Heart left ventricle (tissue), 13 donors: ENCODE data around the gene CRADD.

Experiments used
- CTCF ChIP-seq, 12 donors: fragments of 200-600 bp; sonication (generic) in 4 of 12; IDR thresholded peaks; one replicate each; pipeline versions ENCODE4 v1.5.0 to v1.8.0; 2018 to 2022; ENCODE audit warnings: antibody characterized with exemption in 12 of 12, mild to moderate bottlenecking in 5 of 12
- POLR2A ChIP-seq, 2 donors: fragments of 450-650 bp; IDR thresholded peaks; one replicate each; pipeline ENCODE4 v1.6.1; 2017; ENCODE audit warnings: antibody characterized with exemption in 2 of 2, mild to moderate bottlenecking in 2 of 2, moderate library complexity in 2 of 2
- donor health status: ischemic (EF 13 %, LVEDD 7.1; RV severe dilation, severe dysfunction).
- donor health status: DM: no; HTN: yes; CAD: no.
- donor health status: DM: no; HTN: no; CAD: no.
- donor health status: ischemic (EF 25% LVEDD 6.9; RV normal size, moderate dysfunction).
- donor health status: ischemic (EF 25% LVEDD 5.7; RV mildly dilated, moderate dysfunction).
- donor health status: ischemic (EF 35%, LVEDD 5.7; RV mildly dilated, moderate dysfunction).
- donor health status: nonischemic (EF 11% LVEDD 7.7; RV severe dilation, severe dysfunction).
- donor health status: DM: yes; HTN: yes; CAD: no.
- donor health status: PGD.
- donor health status: ischemic (EF 29% LVEDD 5.4; RV normal size, mild dysfunction).
- donor health status: nonischemic (EF 23%, LVEDD 6.1; RV moderate dilation, normal function).

DNA sequence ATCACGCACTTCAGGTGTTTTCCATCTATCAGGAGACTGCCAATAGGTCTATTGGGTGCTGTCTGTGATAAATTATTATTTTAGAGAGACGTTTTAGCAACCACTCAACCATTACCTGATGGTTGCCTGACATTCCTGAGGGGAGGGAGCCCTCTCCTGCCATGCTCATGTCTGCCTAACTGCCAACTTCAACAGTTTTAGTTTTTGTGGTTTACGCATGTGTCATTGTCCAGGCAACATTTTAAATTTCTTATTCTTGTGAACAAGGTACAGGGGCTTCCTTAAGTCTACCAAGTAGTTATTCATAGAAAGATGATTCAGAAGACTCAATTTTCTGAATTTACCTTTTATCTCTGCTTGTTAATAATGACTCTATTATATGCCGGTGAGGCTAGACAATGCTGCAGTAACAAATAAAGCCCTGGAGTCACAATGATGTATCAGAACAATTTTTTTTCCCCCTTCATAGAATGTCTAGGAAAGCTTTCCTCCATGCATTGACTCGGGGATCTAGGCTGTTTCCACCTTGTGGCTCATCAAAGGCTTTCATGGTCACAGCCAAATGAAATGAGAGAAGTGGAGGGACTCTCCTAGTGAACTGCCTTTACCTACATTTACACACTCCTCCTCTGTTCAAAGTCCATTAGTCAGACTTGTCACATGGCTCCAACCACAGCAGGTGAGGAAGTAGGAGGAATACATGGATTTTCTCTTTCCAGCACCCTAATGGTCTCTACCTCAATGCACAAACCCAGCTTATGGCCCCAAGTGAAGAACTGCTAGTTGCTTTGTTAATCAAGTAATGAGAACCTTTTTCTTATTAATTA lies 225.8 kb downstream of the CRADD start:
- TF ChIP-seq CTCF (IDR thresholded peaks at IDR 0.05) (no peak), POLR2A (IDR thresholded peaks at IDR 0.05) (no peak)
